Measurements from ENCODE around the gene FBXO34. TPM values are rescaled to one million over a fixed set of nuclear protein-coding genes. Genes with fewer than 3 reads are reported as not detected.
"Not testable (repeated sequence)": the region's sequence is repeated elsewhere in the genome, so short reads cannot be mapped to it uniquely, and the experiment has no call there.

Gene FBXO34
- total RNA-seq, 1 donor from 2014 or later: 17.1 TPM

GRCh38 chr14:55381561-55381960 lies 110.3 kb downstream of the FBXO34 start:
- Mint-ChIP-seq H3K27me3 (ENCODE audit: low read depth) (no peaks in the 10 kb centered on the region), H3K36me3 (ENCODE audit: low read depth) (peaks cover 4% of the 10 kb centered on the region), H3K4me3 (no peak overlapping the region), H3K4me1 (no peaks in the 10 kb centered on the region), H3K27ac (ENCODE audit: unreplicated experiment) (peak overlapping the region; percentile 38), H3K9me3 (no peaks in the 10 kb centered on the region)
- DNase-seq (ENCODE audit: low read depth, low spot score): no peak
- no peak for TF ChIP-seq CTCF (conservative IDR thresholded peaks at IDR 0.05)

- Mint-ChIP-seq H3K4me1 (no peaks in the 10 kb centered on the region), H3K36me3 (ENCODE audit: low read depth) (peaks cover 4% of the 10 kb centered on the region), H3K27me3 (ENCODE audit: low read depth) (no peaks in the 10 kb centered on the region), H3K27ac (ENCODE audit: unreplicated experiment) (no peak overlapping the region), H3K4me3 (no peak overlapping the region), H3K9me3 (no peaks in the 10 kb centered on the region)
- no peak for DNase-seq (ENCODE audit: low read depth, low spot score)
- no peak for TF ChIP-seq CTCF (conservative IDR thresholded peaks at IDR 0.05)
Measured at GRCh38 chr14:55382483-55382882, 111.3 kb downstream of the FBXO34 start.

- H3K4me1 Mint-ChIP-seq; H3K9me3 Mint-ChIP-seq; H3K27me3 Mint-ChIP-seq (ENCODE audit: low read depth); H3K36me3 Mint-ChIP-seq (ENCODE audit: low read depth); H3K27ac Mint-ChIP-seq (ENCODE audit: unreplicated experiment); H3K4me3 Mint-ChIP-seq; DNase-seq (ENCODE audit: low read depth, low spot score): not testable (repeated sequence)
Measured at GRCh38 chr14:55383056-55383466, 111.8 kb downstream of the FBXO34 start.

- no peak for TF ChIP-seq CTCF (conservative IDR thresholded peaks at IDR 0.05)
- Mint-ChIP-seq H3K27ac (ENCODE audit: unreplicated experiment) (no peak overlapping the region), H3K27me3 (ENCODE audit: low read depth) (no peaks in the 10 kb centered on the region), H3K4me3 (no peak overlapping the region), H3K36me3 (ENCODE audit: low read depth) (peaks cover 4% of the 10 kb centered on the region), H3K4me1 (no peaks in the 10 kb centered on the region), H3K9me3 (no peaks in the 10 kb centered on the region)
- no peak for DNase-seq (ENCODE audit: low read depth, low spot score)
Measured at GRCh38 chr14:55383541-55384140, 112.4 kb downstream of the FBXO34 start.

GRCh38 chr14:55384536-55384935 lies 113.3 kb downstream of the FBXO34 start:
- no peak overlapping the region for H3K4me3 Mint-ChIP-seq
- peaks cover 4% of the 10 kb centered on the region for H3K36me3 Mint-ChIP-seq (ENCODE audit: low read depth)
- no peaks in the 10 kb centered on the region for H3K9me3 Mint-ChIP-seq
- no peaks in the 10 kb centered on the region for H3K27me3 Mint-ChIP-seq (ENCODE audit: low read depth)
- TF ChIP-seq CTCF (conservative IDR thresholded peaks at IDR 0.05): no peak
- no peaks in the 10 kb centered on the region for H3K4me1 Mint-ChIP-seq
- no peak overlapping the region for H3K27ac Mint-ChIP-seq (ENCODE audit: unreplicated experiment)
- DNase-seq (ENCODE audit: low read depth, low spot score): no peak

- DNase-seq (ENCODE audit: low read depth, low spot score): no peak
- Mint-ChIP-seq H3K4me3 (no peak overlapping the region), H3K9me3 (no peaks in the 10 kb centered on the region), H3K27me3 (ENCODE audit: low read depth) (no peaks in the 10 kb centered on the region), H3K27ac (ENCODE audit: unreplicated experiment) (peak overlapping the region; percentile 38), H3K4me1 (no peaks in the 10 kb centered on the region), H3K36me3 (ENCODE audit: low read depth) (peaks cover 4% of the 10 kb centered on the region)
- TF ChIP-seq CTCF (conservative IDR thresholded peaks at IDR 0.05): no peak
Measured at GRCh38 chr14:55386037-55386808, 115.0 kb downstream of the FBXO34 start.

Measured in neural crest cell (in vitro differentiated cells).